ACC112 (cell line): Measurements from ENCODE around the gene SIVA1.

ENCODE experiments used
- H2AFZ ChIP-seq: fragments of 200-600 bp; sonication (generic); one replicate; pipeline ENCODE4 v1.6.0; 2017; ENCODE audit warnings: antibody characterized with exemption, low read length; ENCODE audit not compliant: unreplicated experiment
- H3K27ac ChIP-seq: fragments of 200-600 bp; sonication (generic); 2 replicates; pipeline ENCODE4 v1.5.1; 2014; ENCODE audit warnings: low read depth, mild to moderate bottlenecking, antibody characterized with exemption, low read length, moderate library complexity
- H3K27me3 ChIP-seq: fragments of 200-600 bp; sonication (generic); 2 replicates; pipeline ENCODE4 v1.6.1; 2014; ENCODE audit warnings: mild to moderate bottlenecking, antibody characterized with exemption, low read length, moderate library complexity, mixed read lengths; ENCODE audit not compliant: insufficient read depth
- H3K36me3 ChIP-seq: fragments of 200-600 bp; sonication (generic); 2 replicates; pipeline ENCODE4 v1.6.1; 2016; ENCODE audit warnings: mild to moderate bottlenecking, antibody characterized with exemption, low read length, moderate library complexity, mixed read lengths; ENCODE audit not compliant: insufficient read depth
- H3K4me1 ChIP-seq: fragments of 200-600 bp; sonication (generic); one replicate; pipeline ENCODE4 v1.6.1; 2016; ENCODE audit warnings: low read length, mixed read lengths; ENCODE audit not compliant: insufficient read depth, unreplicated experiment, control insufficient read depth
- H3K4me3 ChIP-seq: fragments of 200-600 bp; sonication (generic); 2 replicates; pipeline ENCODE4 v1.5.1; 2014; ENCODE audit warnings: mild to moderate bottlenecking, low read depth, low read length
- H3K79me2 ChIP-seq: fragments of 200-600 bp; sonication (generic); one replicate; pipeline ENCODE4 v1.6.0; 2016; ENCODE audit warnings: low read length; ENCODE audit not compliant: control insufficient read depth, unreplicated experiment, insufficient read depth

The SIVA1 gene

DNA sequence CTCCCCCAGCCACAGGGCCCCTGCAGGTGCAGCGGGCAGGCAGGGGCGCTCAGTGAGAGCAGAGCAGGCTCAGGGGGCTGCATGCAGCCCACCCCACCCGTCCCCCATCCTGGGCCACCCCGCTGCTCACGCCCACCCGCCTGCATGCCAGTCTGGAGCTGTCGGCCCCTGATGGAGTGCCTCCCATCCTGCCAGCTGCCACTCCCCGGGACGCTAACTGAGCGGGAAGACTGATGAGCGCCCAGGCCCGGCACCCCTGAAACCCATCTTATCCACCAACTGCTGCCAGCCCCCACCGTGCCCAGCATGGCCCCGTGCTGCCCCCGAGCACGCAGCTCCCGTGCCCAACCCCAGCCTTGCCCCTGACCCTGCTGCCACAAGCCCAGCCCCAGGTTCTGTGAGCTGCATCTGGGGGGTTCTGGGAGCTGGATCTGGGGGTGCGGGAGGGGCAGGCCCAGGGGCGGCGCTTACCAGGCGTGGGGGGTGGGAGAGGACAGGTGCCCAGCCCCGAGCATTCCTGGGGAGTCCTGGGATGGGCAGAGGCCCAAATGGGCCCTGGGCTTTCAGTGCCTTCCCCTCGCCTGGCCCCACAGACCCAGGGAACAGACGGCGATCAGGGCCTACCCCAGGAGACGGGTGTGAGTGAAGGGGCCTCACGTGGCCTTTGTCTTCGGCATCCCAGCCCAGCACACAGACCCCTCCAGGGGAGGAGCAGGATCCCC is 29.3 kb downstream of the SIVA1 start:
- Histone ChIP-seq H3K36me3 (peaks cover under 1% of the 10 kb centered on the region; the same call in 1 of the 2 replicates), H3K4me1 (no peaks in the 10 kb centered on the region), H2AFZ (no peak overlapping the region), H3K4me3 (no peak overlapping the region), H3K27ac (no peak overlapping the region), H3K79me2 (peaks cover 12% of the 10 kb centered on the region), H3K27me3 (no peaks in the 10 kb centered on the region)

DNA sequence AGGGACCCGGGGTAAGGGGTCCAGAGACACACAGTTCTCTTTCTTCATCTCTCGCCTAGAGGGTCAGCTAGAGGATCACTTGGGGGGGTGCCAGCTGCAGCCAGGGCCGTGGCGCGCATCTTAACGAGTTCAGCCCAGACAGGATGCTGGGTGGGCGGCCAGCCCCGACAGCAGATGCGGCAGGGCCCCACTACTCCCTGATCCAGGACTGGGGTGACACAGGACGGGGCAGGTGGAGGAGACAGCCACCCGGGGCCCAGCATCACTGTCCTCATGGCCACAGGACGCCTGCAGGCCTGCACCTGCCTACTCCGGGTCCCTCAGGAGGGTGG is 29.8 kb downstream of the SIVA1 start:
- H2AFZ ChIP-seq, result no peak overlapping the region
- H3K4me3 ChIP-seq, result no peak overlapping the region
- H3K36me3 ChIP-seq, result no peaks in the 10 kb centered on the region
- H3K27ac ChIP-seq, result no peak overlapping the region
- H3K27me3 ChIP-seq, result no peaks in the 10 kb centered on the region
- H3K4me1 ChIP-seq, result no peaks in the 10 kb centered on the region
- H3K79me2 ChIP-seq, result peaks cover 17% of the 10 kb centered on the region

GRCh38 chr14:104783484-104784217 is 30.7 kb downstream of the SIVA1 start:
- no peak overlapping the region for H3K27ac ChIP-seq
- H3K36me3 ChIP-seq, result no peaks in the 10 kb centered on the region

DNA sequence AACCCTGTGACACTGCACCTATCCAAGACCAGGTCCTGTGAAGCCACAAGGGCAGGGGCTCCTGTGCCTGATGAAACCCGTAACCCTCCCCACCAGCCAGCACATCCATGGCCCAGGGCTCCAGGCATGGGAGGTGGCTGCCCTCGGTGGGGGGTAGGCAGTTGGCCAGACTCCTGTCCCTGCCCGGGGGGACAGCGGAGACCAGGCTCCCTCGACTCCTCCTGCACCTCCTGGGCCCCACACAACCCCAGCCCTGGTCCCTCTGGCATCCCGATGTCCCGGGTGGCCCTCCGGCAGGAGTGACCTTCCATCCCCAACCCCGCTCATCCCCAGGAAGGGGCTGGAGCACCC is 31.2 kb downstream of the SIVA1 start:
- Histone ChIP-seq H3K27ac (no peak overlapping the region), H3K79me2 (peaks cover 27% of the 10 kb centered on the region), H3K36me3 (no peaks in the 10 kb centered on the region), H3K27me3 (no peaks in the 10 kb centered on the region), H2AFZ (no peak overlapping the region), H3K4me1 (no peaks in the 10 kb centered on the region), H3K4me3 (no peak overlapping the region)

More at GRCh38 chr14:104783484-104784217, 30.7 kb downstream of the SIVA1 start:
- Histone ChIP-seq H2AFZ (no peak overlapping the region), H3K27me3 (no peaks in the 10 kb centered on the region), H3K4me3 (no peak overlapping the region), H3K79me2 (peaks cover 24% of the 10 kb centered on the region), H3K4me1 (no peaks in the 10 kb centered on the region)

DNA sequence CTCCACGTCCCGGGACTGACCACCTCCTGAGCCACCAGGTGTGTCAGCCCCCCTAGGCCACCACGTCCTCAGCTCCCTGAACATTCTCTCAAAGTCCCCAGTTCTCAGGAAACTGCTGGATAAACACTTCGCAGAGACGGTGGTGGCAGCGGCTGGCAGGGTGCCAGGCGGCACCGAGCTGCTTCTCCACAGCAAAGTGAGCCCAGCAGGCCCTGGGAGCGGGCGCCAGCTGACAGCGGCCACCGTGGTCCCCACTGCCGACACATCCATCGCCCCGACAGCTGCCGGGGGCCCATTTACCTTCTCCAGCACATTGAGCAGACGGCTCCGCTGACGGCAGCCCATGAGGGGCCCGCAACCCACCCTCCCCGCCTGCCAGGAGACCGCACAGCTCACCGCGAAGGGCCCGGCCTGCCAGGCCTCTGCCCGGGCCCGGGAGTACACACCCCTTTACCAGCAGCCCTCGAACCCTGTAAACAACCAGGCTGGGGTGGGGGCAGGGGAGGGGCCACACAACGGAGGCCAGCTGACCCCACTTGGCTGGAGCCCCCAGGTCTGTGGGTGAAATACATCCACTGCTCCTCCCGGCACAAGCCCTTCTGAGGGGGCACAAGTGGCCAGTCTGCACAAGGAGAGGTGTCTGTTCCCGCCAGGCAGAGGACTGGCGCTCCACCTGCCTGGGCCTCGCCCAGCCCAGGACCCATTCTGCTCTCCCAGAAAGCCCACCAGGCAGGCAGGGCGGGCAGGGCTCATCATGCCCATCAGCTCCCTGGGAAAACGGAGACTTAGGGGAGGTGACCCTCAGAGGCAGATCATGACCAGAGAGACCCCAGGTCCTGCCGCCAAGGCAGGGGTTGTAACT is 32.1 kb downstream of the SIVA1 start:
- Histone ChIP-seq H3K36me3 (no peaks in the 10 kb centered on the region), H3K27ac (no peak overlapping the region), H2AFZ (no peak overlapping the region), H3K4me1 (no peaks in the 10 kb centered on the region), H3K4me3 (no peak overlapping the region), H3K79me2 (peaks cover 33% of the 10 kb centered on the region), H3K27me3 (no peaks in the 10 kb centered on the region)

GRCh38 chr14:104785708-104786080 is 32.7 kb downstream of the SIVA1 start:
- H3K4me1 ChIP-seq, result no peaks in the 10 kb centered on the region
- no peak overlapping the region for H3K27ac ChIP-seq

GRCh38 chr14:104786091-104786586 is 33.2 kb downstream of the SIVA1 start:
- H3K36me3 ChIP-seq, result no peaks in the 10 kb centered on the region
- H3K79me2 ChIP-seq, result peaks cover 40% of the 10 kb centered on the region
- no peaks in the 10 kb centered on the region for H3K27me3 ChIP-seq
- no peak overlapping the region for H3K4me3 ChIP-seq
- H3K4me1 ChIP-seq, result no peaks in the 10 kb centered on the region
- no peak overlapping the region for H2AFZ ChIP-seq
- H3K27ac ChIP-seq, result no peak overlapping the region

More at GRCh38 chr14:104785708-104786080, 32.7 kb downstream of the SIVA1 start:
- no peak overlapping the region for H2AFZ ChIP-seq
- H3K79me2 ChIP-seq, result peaks cover 38% of the 10 kb centered on the region
- H3K4me3 ChIP-seq, result no peak overlapping the region
- H3K27me3 ChIP-seq, result no peaks in the 10 kb centered on the region
- H3K36me3 ChIP-seq, result no peaks in the 10 kb centered on the region

DNA sequence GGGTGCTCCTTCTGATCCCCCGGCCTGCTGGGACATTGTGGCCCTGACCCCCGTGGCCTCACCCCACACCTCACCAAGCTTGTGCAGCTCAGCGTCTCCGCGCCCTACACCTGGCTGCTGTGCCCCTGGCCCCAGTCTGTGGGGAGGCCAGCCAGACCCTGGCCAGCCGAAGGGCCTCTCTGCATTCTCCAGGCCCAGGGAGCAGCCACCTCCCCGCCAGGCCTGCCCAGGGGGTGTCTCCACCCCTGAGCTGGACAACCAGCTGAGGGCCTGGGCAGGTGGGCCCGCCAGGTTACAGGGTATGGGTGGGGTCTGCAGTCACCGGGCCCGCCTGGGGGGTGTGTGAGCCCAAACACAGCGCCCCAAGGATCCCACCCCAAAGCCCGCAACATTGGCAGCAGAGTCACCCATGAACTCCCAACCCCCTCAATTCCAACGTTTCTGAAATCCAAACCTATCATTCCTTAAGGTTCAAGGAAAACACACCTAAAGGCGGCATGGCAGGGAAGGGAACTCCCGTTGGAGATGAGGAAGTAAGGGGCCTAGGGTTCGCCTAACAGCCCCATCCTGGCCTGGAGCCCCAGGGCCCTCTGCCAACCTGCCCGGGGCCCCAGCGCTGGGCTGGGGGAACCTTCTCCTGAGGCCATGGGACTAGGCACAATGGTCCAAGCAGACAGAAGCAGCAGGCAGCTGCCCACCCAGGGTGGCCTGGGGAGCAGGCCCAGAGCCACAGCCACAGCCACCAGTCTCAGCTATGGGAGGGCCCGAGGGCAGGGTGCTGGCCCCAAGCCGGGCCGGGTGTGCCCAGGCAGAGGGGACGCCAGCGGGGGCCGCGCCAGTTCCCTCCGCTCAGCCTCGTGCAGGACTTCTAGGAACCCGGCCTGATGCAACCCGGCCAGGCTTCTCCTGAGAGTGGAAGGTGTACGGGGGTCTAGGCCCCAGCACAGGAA is 34.1 kb downstream of the SIVA1 start:
- H3K27me3 ChIP-seq, result no peaks in the 10 kb centered on the region
- no peak overlapping the region for H3K4me3 ChIP-seq
- H3K4me1 ChIP-seq, result no peaks in the 10 kb centered on the region
- peaks cover 46% of the 10 kb centered on the region for H3K79me2 ChIP-seq
- H2AFZ ChIP-seq, result no peak overlapping the region
- no peaks in the 10 kb centered on the region for H3K36me3 ChIP-seq
- H3K27ac ChIP-seq, result no peak overlapping the region

- H3K79me2 ChIP-seq, result peaks cover 53% of the 10 kb centered on the region
- H3K36me3 ChIP-seq, result no peaks in the 10 kb centered on the region
- no peak overlapping the region for H3K4me3 ChIP-seq
- peaks cover under 1% of the 10 kb centered on the region for H3K4me1 ChIP-seq
- H2AFZ ChIP-seq, result no peak overlapping the region
- no peaks in the 10 kb centered on the region for H3K27me3 ChIP-seq
- no peak overlapping the region for H3K27ac ChIP-seq
Measured at GRCh38 chr14:104787736-104788135, 34.8 kb downstream of the SIVA1 start.
